T-helper 1 cell treated with Interleukin-12 subunit alpha and Interleukin-12 subunit beta and Interleukin-4 antibody, amounts not matched to agents 30 μg/mL and 1 μg/mL, for 36 hours (primary cell): ENCODE measurements around the gene MTOR.

ENCODE experiments used
- H3K27ac Mint-ChIP-seq: one replicate; pipeline ENCODE4 v1.8.0; 2021; ENCODE audit warnings: mild to moderate bottlenecking, mixed read lengths
- H3K27me3 Mint-ChIP-seq: one replicate; pipeline ENCODE4 v1.8.0; 2021; ENCODE audit warnings: low read depth, mixed read lengths
- H3K36me3 Mint-ChIP-seq: one replicate; pipeline ENCODE4 v1.8.0; 2021; ENCODE audit warnings: low read depth, mixed read lengths
- H3K4me1 Mint-ChIP-seq: one replicate; pipeline ENCODE4 v1.8.0; 2021; ENCODE audit warnings: low read depth, mixed read lengths
- H3K4me3 Mint-ChIP-seq: one replicate; pipeline ENCODE4 v1.8.0; 2021; ENCODE audit warnings: mild to moderate bottlenecking, moderate library complexity, mixed read lengths
- H3K9me3 Mint-ChIP-seq: one replicate; pipeline ENCODE4 v1.8.0; 2021; ENCODE audit warnings: mixed read lengths

MTOR gene

DNA sequence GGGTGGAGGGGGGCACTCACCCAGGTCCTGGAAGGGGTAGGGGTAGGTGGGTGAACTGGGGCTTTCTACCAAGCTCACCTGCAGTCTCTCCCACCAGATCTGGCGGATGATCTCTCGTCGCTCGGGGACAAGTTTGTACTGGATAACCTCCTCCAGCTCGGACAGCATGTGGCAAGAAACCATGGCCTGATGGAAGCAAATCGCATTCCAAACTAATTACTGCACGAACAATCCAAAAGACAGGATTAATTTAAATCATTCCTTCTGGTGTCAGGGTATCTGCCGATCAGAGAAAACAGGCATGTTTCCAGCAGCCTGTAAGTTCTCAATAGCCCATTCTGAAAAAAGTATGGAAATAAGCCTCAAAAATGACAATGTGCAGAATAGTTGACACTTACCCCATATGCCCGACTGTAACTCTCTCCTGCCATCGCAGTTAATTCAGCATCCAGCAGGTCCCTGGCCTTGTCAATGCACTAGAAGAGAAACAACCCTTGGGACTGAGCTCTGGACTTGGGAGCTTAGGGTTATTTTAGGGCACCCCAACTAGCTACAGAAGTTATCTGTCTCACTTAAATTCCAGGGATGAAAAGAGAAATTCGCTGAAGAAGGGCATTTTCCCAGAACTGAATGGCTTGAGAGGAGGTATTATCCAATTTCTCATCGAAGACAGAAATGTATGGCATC is 117.6 kb downstream of the MTOR start:
- Mint-ChIP-seq H3K4me1 (no peaks in the 10 kb centered on the region), H3K4me3 (no peak overlapping the region), H3K27me3 (no peaks in the 10 kb centered on the region), H3K27ac (no peak overlapping the region), H3K9me3 (no peaks in the 10 kb centered on the region), H3K36me3 (peaks cover 35% of the 10 kb centered on the region)

DNA sequence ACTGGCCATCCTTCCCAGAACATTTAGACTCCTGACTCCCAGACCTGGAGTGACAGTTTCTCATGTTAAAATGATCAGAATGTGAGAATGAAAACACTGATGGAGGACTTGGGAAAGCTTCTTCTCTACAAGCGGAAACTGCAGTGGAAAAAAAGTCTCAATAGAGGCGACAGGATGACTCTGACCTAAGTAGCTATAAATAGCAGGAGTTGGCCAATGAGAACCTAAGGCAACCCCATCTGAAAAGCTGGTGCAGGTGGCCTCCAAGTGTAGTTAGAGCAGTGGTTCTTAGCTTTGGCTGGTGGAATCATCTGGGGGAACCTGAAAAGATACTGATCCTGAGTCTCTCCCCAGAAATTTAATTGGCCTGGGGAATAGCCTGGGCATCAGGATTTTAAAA is 118.4 kb downstream of the MTOR start:
- Mint-ChIP-seq H3K4me3 (no peak overlapping the region), H3K27me3 (no peaks in the 10 kb centered on the region), H3K4me1 (peaks cover 2% of the 10 kb centered on the region), H3K9me3 (no peaks in the 10 kb centered on the region), H3K27ac (peak overlapping the region; percentile 52), H3K36me3 (peaks cover 37% of the 10 kb centered on the region)

DNA sequence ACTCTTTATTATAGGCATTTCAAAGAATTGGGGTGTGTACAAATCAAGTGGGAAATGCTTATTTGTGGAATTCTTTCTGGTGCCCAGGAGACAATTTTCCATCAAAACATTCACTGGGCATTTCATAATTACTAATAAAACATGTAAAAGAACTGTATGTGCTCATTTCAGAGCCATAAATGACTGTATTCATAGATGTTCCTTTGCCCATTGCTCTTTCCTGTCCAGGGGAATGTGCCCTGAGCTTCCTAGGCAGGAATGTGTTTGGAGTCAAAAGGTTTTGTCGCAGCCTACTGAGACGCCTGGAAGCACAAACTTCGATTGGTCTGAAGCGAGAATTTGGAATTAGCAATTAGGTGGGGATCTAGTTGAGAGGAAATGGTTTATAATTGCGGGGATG is 119.0 kb downstream of the MTOR start:
- no peak overlapping the region for H3K4me3 Mint-ChIP-seq
- H3K36me3 Mint-ChIP-seq: peaks cover 40% of the 10 kb centered on the region
- H3K9me3 Mint-ChIP-seq: no peaks in the 10 kb centered on the region
- no peak overlapping the region for H3K27ac Mint-ChIP-seq
- no peaks in the 10 kb centered on the region for H3K27me3 Mint-ChIP-seq
- H3K4me1 Mint-ChIP-seq: peaks cover 3% of the 10 kb centered on the region

DNA sequence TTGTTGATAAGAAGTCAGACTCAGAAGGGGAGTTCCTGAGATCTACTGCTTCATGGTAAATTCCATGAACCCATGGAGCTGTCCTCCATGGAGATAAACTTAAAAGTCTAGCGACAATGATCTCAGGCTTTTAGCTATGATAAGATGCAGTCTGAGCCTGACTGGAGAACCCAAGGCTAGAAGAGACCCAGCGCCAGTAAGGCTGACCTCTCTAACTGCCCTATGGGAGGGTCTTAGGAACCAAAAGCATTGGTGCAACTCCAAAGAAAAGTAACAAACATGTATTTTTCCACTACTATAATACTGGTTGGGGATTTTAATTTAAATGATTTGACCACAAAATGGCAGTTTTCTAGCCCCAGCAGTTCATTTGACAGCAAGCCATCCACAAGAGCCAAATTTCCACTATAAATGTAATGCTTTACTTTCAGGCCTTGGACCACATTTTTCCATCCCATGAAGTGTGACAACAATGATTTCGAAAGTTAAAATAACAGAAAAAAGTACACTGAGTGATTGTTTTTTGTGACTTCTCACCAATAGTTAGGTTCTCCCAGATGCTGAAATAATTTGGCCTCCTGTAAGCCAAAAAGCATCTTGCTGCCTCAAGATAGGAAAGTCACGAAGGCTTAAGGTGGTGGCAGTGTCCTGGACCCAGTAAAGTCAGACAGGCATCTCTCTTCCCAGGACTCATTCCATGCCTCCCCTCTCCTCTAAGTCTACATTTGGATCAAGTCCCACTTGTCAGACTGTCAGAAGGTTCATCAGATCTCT is 119.5 kb downstream of the MTOR start:
- H3K27ac Mint-ChIP-seq: no peak overlapping the region
- no peak overlapping the region for H3K4me3 Mint-ChIP-seq
- H3K36me3 Mint-ChIP-seq: peaks cover 39% of the 10 kb centered on the region
- H3K27me3 Mint-ChIP-seq: no peaks in the 10 kb centered on the region
- H3K4me1 Mint-ChIP-seq: peaks cover 3% of the 10 kb centered on the region
- H3K9me3 Mint-ChIP-seq: no peaks in the 10 kb centered on the region

DNA sequence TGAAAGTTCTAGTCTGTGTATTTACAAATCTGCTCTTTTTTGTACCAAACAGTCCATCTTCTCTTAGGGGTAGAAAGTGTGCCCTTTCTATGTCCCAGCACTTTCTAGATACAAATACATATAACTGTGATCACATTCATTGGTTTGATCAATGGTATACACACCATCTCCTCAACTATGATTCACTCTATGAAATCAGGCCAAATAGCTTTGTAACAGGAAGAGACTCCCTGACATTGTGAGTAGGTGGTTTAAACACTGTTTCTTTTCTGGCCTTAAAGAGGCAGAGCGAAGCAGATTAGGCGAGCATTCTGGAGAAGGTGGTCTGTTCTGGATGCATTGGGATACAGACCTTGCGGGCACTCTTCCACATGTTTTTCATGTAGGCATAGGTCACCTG is 123.4 kb downstream of the MTOR start:
- no peak overlapping the region for H3K27ac Mint-ChIP-seq
- peaks cover 3% of the 10 kb centered on the region for H3K4me1 Mint-ChIP-seq
- H3K36me3 Mint-ChIP-seq: peaks cover 28% of the 10 kb centered on the region

DNA sequence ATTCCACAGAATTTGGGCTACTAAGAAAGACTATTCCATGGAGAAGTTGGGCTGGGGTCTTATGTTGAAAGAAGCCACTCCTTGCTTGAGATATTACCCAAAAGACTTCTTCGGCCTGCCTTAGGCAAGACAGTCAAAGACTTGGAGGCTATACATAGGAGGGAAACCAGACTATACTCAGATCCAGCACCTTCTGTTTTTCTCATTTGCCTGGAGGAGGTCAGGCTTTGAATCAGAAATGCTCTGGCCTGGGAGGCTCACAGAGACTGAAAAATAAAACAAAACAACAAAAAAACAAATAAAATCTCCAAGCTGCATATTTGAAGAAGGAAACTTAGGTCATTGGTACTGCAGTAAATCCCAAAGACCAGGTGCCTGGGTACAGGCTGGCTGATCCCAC is 124.3 kb downstream of the MTOR start:
- no peak overlapping the region for H3K27ac Mint-ChIP-seq
- peaks cover 3% of the 10 kb centered on the region for H3K4me1 Mint-ChIP-seq
- H3K36me3 Mint-ChIP-seq: peaks cover 20% of the 10 kb centered on the region

More for the DNA sequence above, 123.4 kb downstream of the MTOR start:
- H3K9me3 Mint-ChIP-seq: no peaks in the 10 kb centered on the region
- no peaks in the 10 kb centered on the region for H3K27me3 Mint-ChIP-seq
- H3K4me3 Mint-ChIP-seq: no peak overlapping the region

DNA sequence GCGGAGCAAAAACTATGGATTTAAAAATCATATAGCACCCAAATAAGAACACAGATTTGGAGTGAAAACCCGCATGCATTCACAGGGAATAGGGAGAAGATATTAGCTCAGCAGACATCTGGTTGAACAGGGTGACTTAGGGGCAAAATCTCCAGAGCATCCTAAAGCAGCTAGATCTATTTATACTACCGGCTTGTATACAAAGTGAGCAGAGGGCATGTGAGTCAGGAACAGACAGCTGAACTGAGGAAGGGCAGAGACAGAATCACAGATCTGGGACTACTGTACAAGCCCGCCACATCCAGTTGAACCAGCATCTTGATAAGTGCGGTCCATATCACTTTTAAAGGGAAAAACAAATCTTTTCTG is 127.5 kb downstream of the MTOR start:
- Mint-ChIP-seq H3K27ac (no peak overlapping the region), H3K27me3 (no peaks in the 10 kb centered on the region), H3K4me3 (no peak overlapping the region), H3K4me1 (peaks cover 3% of the 10 kb centered on the region), H3K36me3 (peaks cover 23% of the 10 kb centered on the region), H3K9me3 (no peaks in the 10 kb centered on the region)

More for the DNA sequence above, 124.3 kb downstream of the MTOR start:
- H3K27me3 Mint-ChIP-seq: no peaks in the 10 kb centered on the region
- no peaks in the 10 kb centered on the region for H3K9me3 Mint-ChIP-seq
- no peak overlapping the region for H3K4me3 Mint-ChIP-seq

DNA sequence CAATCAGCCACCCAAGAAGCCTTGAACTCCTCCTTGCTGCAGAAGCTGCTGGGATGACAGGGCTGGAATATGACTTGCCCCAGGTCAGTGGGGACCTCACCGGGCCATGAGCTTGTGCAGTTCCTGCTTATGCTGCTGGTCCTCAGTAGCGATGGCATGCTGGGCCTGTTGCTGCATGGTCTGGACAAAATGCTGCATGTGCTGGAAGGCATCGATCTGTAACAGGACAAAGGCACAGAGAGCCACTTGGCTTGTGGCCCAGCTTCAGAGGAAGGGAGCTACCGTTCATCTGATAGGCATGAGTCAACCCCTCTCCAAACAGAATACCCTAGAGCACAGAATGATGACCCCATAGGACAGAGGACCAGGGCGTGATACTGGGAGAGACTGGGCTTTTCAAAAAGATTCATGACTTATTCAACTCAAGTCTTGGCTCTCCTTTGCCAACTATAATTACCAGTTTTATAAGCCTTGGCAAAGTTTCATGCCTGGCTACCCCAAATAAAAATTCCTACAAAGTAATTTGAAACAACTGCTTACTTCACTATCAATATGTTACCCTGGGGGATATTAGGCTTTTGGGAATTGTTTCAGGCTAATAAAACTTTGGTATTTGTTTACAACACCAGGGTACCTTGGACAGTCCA is 128.0 kb downstream of the MTOR start:
- Mint-ChIP-seq H3K4me3 (no peak overlapping the region), H3K9me3 (no peaks in the 10 kb centered on the region), H3K27ac (no peak overlapping the region), H3K36me3 (peaks cover 27% of the 10 kb centered on the region), H3K4me1 (peaks cover 3% of the 10 kb centered on the region), H3K27me3 (no peaks in the 10 kb centered on the region)

DNA sequence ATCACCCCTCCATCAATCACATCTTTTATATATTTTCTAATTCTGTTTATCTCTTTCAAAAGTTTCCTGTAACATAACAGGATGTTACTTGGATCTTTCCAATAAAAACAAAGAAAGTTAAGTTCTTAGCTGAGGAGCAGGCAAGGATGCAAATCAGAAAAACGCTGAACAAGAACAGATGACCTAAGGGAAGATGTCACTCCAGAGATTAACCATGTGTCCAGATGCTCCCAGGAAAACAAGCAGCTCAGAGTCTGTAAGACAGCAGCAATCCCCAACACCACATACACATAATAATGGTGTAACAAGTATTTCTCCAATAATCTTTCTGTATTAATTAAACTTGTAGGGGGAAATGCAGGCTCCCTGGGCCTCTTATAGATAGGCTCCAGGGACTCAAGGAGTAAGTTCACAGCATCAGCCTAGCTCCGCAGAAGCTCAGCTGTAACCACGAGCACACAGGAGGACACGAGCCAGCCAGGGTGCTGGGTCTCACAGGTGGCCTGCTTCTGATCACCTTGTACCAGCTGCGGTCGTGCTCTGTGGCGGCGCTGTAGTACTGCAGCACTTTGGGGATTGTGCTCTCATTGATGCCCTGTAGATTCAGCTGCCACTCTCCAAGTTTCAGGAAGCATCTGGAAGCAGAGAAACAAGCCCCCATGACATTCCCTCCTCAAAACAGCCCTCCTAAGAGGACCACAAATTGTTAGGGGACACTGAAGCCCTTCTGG is 129.6 kb downstream of the MTOR start:
- no peak overlapping the region for H3K27ac Mint-ChIP-seq
- peaks cover 20% of the 10 kb centered on the region for H3K36me3 Mint-ChIP-seq
- no peaks in the 10 kb centered on the region for H3K27me3 Mint-ChIP-seq
- H3K4me3 Mint-ChIP-seq: no peak overlapping the region
- no peaks in the 10 kb centered on the region for H3K9me3 Mint-ChIP-seq
- no peaks in the 10 kb centered on the region for H3K4me1 Mint-ChIP-seq

DNA sequence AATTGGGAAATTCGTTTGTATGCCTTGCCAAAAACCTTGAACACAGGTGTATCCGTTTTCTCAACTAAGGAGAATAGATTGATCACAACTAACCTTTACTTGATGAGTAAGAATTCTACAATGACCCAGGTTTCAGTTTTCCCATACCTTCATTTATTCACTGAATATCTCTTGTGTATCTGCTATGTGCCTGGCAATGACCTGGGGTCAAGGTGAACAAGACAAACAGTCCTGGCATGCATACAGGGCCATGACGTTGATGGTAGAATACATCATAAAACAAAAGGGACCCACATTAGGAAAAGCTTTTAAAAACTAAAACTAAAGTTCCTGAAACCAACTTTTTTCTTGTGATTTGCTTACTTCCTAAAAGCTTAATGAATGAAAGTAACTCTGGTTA is 130.5 kb downstream of the MTOR start:
- Mint-ChIP-seq H3K27me3 (no peaks in the 10 kb centered on the region), H3K9me3 (no peaks in the 10 kb centered on the region), H3K4me1 (no peaks in the 10 kb centered on the region), H3K36me3 (peaks cover 23% of the 10 kb centered on the region), H3K27ac (no peak overlapping the region), H3K4me3 (no peak overlapping the region)

DNA sequence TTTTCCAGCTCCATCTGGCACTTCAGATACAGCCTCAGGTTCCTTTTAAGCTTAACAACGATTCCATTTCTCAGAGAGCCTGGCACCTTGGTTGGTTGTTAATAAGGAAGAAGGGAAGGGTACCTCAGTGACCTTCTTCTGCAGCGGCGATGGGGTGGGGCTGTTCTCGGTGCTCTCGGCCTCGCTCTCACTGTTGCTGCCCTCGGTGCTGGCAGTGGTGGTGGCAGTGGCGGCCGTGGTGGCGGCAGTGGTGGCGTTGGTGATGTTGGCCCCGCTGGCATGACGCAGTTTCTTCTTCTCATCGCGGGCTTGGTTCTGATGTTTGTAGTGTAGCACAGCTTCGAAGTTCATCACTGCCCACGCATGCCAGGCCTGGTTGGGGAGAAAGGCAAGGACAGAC is 131.9 kb downstream of the MTOR start:
- H3K9me3 Mint-ChIP-seq: no peaks in the 10 kb centered on the region
- H3K27me3 Mint-ChIP-seq: no peaks in the 10 kb centered on the region
- H3K27ac Mint-ChIP-seq: no peak overlapping the region
- peaks cover 29% of the 10 kb centered on the region for H3K36me3 Mint-ChIP-seq
- H3K4me3 Mint-ChIP-seq: no peak overlapping the region
- H3K4me1 Mint-ChIP-seq: no peaks in the 10 kb centered on the region

DNA sequence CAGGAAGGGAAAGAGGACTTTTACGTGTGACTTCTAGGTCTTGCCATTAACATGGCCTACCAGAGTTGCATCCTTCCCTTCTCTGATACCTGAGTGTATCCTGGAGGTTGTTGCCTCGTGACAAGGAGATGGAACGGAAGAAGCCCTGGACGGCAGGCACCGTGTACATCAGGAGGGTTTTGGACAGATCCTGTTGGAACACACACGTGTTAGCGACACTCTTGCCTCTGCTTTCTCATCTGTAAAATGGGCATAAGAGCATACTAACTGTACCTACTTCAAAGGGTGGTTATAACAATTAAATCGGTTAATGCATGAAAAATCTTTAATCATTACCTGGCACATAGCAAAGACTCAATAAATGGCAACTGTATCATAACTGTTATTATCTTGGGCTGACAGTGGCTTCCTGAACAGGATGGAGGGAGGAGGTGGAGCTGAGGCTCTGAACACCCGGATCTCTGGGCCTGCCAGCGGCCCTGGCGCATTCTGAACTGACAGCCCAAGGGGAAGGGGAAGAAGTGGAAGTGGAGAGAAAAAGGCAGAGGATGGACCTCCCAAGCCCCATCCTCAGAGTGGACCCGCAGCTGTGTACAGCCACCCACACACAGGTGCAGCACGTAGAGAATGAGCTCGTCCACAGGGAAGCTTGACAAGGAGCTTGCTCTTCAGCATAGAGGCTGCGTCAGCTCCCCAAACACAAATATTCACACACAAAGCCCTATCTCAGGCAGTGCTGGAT is 132.5 kb downstream of the MTOR start:
- H3K9me3 Mint-ChIP-seq: no peaks in the 10 kb centered on the region
- no peak overlapping the region for H3K4me3 Mint-ChIP-seq
- no peak overlapping the region for H3K27ac Mint-ChIP-seq
- no peaks in the 10 kb centered on the region for H3K27me3 Mint-ChIP-seq
- H3K36me3 Mint-ChIP-seq: peaks cover 27% of the 10 kb centered on the region
- H3K4me1 Mint-ChIP-seq: no peaks in the 10 kb centered on the region

DNA sequence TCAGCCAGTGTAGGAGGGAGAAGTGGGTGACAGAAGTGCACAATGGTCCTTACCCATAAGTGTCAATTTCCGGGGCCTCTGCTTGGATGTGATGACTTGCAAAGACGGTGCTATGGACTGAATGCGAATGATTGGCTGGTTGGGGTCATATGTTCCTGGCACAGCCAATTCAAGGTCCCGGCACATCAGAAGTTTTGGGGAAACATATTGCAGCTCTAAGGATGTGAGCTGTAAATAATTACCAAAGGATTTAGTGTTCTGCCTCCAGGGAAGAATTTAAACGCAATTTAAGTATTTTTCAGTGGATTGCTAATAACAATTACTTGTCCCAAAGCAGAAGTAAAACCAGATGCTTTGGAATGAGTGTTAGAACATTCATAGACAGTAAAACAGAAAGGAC is 135.8 kb downstream of the MTOR start:
- Mint-ChIP-seq H3K9me3 (no peaks in the 10 kb centered on the region), H3K36me3 (peaks cover 25% of the 10 kb centered on the region), H3K4me3 (no peak overlapping the region), H3K27me3 (no peaks in the 10 kb centered on the region), H3K4me1 (no peaks in the 10 kb centered on the region), H3K27ac (no peak overlapping the region)

DNA sequence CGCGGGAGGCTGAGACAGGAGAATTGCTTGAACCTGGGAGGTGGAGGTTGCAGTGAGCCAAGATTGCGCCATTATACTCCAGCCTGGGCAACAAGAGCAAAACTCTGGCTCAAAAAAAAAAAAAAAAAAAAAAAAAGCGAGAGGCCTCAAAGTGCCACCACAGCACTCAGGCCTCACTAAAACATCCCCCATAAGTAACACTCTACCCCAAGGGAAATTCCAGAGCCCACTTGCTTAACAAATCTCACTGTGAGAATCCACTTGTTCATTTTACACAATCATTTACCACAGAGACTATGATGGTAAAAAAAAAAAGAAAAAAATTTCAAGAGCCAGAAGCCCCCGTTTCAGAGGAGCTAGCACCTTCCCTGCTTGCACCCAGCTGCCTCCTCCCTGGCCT is 136.4 kb downstream of the MTOR start:
- Mint-ChIP-seq H3K27ac (no peak overlapping the region), H3K4me1 (no peaks in the 10 kb centered on the region), H3K4me3 (no peak overlapping the region), H3K27me3 (no peaks in the 10 kb centered on the region), H3K9me3 (no peaks in the 10 kb centered on the region), H3K36me3 (peaks cover 24% of the 10 kb centered on the region)
